HG03139 (cell line): ENCODE measurements around the gene KCNH6.

ENCODE experiments used
- ATAC-seq: cut with Tn5 transposase; IDR thresholded peaks from one replicate; pipeline ENCODE4 v1.9.1; 2021; ENCODE audit not compliant: unreplicated experiment

The KCNH6 gene

GRCh38 chr17:63506627-63507026 lies 16.5 kb upstream of the KCNH6 start:
- ATAC-seq, result no peak

GRCh38 chr17:63511331-63511730 lies 11.8 kb upstream of the KCNH6 start:
- ATAC-seq, result no peak

- no peak for ATAC-seq
Observed at GRCh38 chr17:63512388-63512787, 10.8 kb upstream of the KCNH6 start.

DNA sequence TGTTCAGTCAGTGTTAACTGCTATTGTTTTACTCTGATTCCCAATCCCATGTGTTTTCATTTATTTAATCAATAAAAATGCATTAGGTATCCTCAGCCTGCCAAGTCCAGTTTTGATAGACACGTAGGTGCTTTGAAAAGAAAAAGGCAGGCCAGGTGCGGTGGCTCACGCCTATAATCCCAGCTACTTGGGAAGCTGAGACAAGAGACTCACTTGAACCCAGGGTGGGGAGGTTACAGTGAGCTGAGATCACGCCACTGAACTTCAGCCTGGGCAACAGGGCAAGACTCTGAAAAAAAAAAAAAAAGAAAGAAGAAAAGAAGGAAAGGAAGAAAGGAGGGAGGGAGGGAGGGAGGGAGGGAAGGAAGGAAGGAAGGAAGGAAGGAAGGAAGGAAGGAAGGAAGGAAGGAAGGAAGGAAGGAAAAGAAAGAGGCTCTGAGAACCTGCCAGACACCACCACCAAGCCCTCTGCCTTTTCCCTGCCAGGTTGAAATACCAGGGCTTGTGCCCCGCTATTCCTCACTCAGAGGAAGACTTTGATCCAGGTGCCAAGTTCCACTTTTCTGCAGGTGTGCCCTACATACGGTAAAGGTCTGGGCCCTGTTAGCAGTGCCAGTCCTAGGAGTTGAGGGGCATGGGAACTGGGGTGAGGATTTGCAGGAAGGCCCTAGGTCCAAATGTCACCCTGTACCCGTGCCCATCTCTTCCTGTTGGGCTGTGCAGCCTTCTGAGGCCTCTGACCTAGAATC lies 10.1 kb upstream of the KCNH6 start:
- no peak for ATAC-seq

DNA sequence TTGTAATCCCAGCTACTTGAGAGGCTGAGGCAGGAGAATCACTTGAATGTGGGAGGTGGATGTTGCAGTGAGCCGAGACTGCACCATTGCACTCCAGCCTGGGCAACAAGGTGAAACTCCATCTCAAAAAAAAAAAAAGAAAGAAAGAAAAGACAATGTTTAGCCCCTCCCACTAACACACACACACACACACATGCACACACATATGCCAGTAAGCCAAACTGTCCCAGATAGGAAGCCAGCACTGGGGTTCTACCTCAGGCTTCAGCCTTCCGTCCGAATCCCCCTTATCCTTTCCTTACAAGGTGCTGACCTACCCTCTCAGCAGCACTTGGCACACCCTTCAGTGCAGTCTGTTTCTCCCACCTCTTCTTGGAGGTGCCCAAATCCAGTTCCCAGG lies 8.7 kb upstream of the KCNH6 start:
- ATAC-seq, result no peak

- no peak for ATAC-seq
Observed at GRCh38 chr17:63514974-63515373, 8.2 kb upstream of the KCNH6 start.

GRCh38 chr17:63515426-63515825 lies 7.7 kb upstream of the KCNH6 start:
- no peak for ATAC-seq

- ATAC-seq, result no peak
Observed at GRCh38 chr17:63516910-63517824, 6.0 kb upstream of the KCNH6 start.

DNA sequence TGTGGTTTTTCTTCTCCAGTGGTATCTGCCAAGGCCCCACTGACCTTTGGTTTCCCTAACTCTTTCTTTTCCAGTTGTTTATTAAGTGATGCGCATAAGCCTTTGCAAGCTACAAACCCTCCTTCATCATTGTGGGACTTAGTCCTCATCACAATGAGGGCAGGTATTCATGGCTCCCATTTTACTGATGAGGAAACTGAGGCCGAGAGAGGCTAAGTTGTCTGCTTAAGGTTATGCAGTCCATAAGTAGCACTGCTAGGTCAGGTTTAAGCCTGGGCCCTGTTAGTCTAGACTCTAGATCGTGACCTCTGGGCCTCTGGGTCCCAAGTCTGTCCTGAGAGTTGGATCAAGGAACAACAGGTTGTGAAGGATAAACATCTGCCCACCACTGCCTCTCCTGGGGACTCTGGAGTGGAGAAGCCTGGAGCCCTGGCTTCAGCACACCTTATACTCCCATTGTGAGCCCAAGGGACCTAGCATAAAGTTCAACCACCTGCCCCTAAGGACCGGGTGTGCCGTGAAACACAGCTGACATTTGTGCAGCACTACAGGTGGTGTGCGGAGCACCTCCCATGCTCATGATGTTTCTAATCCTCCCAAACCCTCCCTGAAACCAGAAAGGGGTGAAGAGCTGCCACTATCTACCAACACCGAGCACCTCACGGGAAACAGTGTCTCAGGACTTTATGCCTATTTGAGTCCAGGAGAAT lies 5.2 kb upstream of the KCNH6 start:
- ATAC-seq, result no peak

DNA sequence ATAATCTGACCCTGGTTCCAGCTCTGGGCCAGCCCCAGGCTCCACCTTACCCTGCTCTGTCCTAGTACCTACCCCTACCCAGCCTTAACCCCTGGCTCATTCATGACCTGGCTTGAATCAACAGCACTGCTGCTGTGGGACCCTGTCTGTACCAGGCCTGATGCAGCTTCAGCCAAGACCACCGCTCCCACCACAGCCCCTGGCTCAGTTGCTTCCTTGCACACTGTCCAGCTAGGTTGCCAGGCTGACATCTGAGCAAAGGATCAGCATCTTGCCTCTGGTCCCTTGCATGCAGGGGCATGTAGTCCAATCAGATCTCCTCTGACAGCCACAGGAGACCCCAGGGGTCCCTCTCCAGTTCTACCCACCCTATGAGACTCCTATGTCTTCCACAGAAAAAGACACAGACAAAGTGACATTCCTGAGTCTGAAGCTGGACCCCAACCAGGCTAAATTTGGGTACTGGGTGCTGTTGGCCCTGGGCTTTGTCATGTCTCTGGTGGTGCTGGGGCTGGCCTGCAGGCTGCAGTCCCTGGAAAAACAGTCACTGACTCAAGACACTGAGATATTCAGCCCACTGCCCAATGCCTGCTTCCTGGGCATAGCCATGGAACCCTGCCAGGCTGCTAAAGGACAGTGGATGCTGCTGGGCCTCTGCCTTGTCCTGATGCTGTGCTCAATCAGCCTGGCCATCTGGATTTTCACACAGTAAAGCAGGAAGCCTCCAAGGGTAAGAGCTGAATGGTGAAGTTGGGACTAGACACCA lies 3.9 kb upstream of the KCNH6 start:
- no peak for ATAC-seq

- no peak for ATAC-seq
Observed at GRCh38 chr17:63519972-63520882, 2.9 kb upstream of the KCNH6 start.

GRCh38 chr17:63524051-63524450 lies 893 bp downstream of the KCNH6 start:
- no peak for ATAC-seq

DNA sequence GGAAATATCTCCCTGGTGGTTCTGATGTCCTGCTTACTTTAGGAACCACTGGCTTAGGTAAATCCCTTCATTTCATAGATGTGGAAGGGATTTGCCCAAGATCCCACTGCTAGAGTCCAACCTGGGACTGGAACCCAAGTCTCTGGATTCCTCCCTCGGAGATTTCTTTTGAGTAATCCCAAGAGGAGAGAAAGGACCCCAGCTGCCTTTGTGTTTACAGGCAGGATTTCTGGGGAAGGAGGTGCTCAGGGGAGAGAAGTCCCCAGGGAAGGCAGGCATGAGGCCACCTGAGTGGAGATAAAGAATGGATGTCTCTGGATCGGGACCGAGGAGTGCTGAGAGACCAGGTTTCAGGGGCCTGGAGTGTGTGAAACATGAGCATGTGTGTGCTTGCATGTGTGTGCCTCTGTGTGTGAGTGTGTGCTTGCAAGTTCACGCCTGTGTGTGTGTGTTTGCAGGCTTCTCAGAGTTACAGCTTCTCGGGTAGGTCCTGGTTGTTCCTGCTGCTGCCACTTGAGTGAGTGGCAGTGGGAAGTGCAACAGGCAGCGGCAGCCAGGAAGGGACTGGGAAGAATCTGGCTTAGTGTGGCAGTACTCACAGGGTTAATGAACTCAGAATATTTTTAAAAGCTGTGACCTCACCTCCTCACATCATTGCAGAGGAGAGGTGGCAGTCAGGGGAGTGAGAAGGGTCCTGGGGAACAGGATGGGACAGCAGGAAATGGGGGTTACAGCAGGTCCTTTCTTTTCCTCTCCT lies 2.2 kb downstream of the KCNH6 start:
- ATAC-seq, result no peak

DNA sequence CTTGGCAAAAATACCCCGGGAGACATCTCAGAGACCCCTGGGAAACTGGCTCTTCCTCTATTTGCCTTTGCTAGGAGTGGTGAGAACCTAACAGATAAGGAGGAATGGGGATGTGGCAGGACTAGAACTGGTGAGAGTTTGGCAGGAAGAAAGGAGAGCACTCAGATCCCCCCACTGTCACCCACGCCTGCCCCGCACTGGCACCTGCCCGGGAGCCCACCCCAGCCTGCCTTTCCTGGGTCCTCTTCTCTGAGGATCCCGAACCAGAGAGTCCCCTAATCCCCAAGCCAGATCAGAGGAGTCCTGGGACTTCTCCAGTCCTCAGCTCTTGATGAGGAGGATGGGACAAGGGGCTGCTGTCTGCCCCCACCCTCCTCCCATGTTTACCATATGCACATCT lies 3.7 kb downstream of the KCNH6 start:
- no peak for ATAC-seq

GRCh38 chr17:63528183-63528582 lies 5.0 kb downstream of the KCNH6 start:
- no peak for ATAC-seq

DNA sequence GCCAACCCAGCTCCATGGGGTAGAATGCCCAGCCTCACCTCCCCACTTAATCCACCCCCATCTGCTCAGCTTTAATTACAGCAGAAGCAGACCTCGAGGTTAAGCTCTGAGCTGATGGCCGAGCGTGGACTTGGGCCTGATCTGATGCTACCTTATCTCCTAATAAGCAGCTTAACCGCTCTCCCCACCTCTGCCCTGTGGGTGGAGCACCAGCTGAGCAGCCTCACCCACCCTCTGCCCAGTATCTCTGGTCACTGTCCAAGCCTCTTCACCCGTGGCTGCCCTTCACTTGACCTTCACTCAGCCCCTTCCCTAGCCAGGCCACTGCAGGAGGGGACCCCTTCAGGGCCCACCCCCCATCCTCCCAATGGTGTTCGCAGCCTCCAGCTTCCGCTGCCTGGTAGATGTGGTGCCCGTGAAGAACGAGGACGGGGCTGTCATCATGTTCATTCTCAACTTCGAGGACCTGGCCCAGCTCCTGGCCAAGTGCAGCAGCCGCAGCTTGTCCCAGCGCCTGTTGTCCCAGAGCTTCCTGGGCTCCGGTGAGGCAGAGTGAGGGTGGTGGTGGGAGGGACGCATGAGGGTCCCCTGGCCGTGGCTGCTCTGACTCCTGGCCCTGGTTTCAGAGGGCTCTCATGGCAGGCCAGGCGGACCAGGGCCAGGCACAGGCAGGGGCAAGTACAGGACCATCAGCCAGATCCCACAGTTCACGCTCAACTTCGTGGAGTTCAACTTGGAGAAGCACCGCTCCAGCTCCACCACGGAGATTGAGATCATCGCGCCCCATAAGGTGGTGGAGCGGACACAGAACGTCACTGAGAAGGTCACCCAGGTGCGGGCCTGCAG lies 6.8 kb downstream of the KCNH6 start:
- ATAC-seq, result no peak

DNA sequence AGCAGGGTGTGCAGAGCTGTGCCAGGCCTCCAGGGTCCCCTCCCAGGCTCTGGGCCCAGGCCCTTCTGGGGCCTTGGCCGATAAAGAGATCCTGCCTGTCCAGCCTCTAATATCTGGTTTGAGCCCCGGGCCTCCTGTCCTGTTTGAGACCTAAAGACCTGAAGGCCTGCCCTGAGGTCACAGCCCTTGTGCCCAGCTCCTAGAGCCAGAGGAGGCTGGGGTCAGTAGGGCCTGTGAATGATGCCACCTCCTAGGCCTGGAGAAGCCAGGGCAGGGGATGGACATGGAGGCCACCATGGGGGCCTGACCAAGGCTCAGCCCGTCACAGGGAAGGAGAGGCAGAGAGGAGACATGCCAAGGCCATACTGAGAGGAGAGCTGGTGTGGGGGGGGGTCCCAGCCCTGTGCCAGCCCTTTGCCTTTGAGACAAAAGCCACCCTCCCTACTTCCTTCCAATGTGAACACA lies 7.4 kb downstream of the KCNH6 start:
- no peak for ATAC-seq
